GM23338 (cell line): Measurements from ENCODE around the gene OR10A2.

Experiments
- CREB1 ChIP-seq: fragments of 250-450 bp; sonication (Bioruptor Pico); IDR thresholded peaks from 2 replicates; pipeline ENCODE4 v1.5.0; 2020; ENCODE audit warnings: low read depth, mild to moderate bottlenecking, moderate library complexity
- ETS1 ChIP-seq: IDR thresholded peaks from 2 replicates; pipeline ENCODE4 v1.6.1; 2016; ENCODE audit warnings: antibody characterized with exemption
- EZH2 ChIP-seq: fragments of 200-600 bp; sonication (generic); IDR thresholded peaks from one replicate; pipeline ENCODE4 v1.8.0; 2017; ENCODE audit warnings: antibody characterized with exemption, mild to moderate bottlenecking, low read depth; ENCODE audit not compliant: unreplicated experiment
- EZH2phosphoT487 ChIP-seq: fragments of 200-600 bp; sonication (generic); IDR thresholded peaks from one replicate; pipeline ENCODE4 v1.8.1; 2018; ENCODE audit warnings: antibody characterized with exemption; ENCODE audit not compliant: unreplicated experiment
- JUNB ChIP-seq: IDR thresholded peaks from one replicate; pipeline ENCODE4 v1.6.1; 2016; ENCODE audit warnings: antibody characterized with exemption; ENCODE audit not compliant: unreplicated experiment
- POLR2AphosphoS5 ChIP-seq: IDR thresholded peaks from 2 replicates; pipeline ENCODE4 v1.6.1; 2016; ENCODE audit warnings: antibody characterized with exemption, low read depth
- REST ChIP-seq: IDR thresholded peaks from one replicate; pipeline ENCODE4 v1.6.1; 2018; ENCODE audit warnings: antibody characterized with exemption; ENCODE audit not compliant: unreplicated experiment
- STAT1 ChIP-seq: IDR thresholded peaks from one replicate; pipeline ENCODE4 v1.6.1; 2016; ENCODE audit warnings: antibody characterized with exemption; ENCODE audit not compliant: unreplicated experiment
- TF ChIP-seq, protein P1 (sequence below), 2 experiments: fragments of 200-600 bp in 1 of 2; sonication (generic) in 1 of 2; conservative IDR thresholded peaks; 2 replicates each; pipeline versions ENCODE4 v1.5.1 to v1.6.1; 2016 to 2017; ENCODE audit warnings: antibody characterized with exemption in 2 of 2, low read depth in 2 of 2, mild to moderate bottlenecking in 2 of 2, moderate library complexity in 1 of 2

DNA sequence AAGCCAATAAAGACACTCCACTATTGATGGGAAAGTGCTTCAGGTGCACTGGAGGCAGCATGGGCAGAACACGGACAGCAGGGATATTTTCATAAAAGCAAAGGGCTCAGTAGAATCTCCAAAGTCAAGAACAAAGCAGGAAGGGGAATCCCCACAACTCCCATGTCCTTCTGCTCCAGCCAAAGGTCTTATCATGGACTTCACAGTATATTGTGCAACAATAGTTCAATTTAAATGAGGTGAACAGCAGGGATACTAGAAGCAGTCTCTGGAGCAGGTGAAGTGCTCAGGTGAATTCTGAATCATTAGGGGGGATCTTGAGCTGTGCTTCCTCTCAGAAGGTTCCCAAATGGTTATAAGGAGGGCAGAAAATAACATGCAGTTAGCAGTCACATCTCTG is 36.1 kb downstream of the OR10A2 start:
- TF ChIP-seq, protein P1, sequence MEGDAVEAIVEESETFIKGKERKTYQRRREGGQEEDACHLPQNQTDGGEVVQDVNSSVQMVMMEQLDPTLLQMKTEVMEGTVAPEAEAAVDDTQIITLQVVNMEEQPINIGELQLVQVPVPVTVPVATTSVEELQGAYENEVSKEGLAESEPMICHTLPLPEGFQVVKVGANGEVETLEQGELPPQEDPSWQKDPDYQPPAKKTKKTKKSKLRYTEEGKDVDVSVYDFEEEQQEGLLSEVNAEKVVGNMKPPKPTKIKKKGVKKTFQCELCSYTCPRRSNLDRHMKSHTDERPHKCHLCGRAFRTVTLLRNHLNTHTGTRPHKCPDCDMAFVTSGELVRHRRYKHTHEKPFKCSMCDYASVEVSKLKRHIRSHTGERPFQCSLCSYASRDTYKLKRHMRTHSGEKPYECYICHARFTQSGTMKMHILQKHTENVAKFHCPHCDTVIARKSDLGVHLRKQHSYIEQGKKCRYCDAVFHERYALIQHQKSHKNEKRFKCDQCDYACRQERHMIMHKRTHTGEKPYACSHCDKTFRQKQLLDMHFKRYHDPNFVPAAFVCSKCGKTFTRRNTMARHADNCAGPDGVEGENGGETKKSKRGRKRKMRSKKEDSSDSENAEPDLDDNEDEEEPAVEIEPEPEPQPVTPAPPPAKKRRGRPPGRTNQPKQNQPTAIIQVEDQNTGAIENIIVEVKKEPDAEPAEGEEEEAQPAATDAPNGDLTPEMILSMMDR (conservative IDR thresholded peaks at IDR 0.05; ENCODE audit: low read depth in 2 of 2) = no peak
- no peak for TF ChIP-seq EZH2phosphoT487
- TF ChIP-seq CREB1 (CRISPR knock-in tag) = no peak
- no peak for TF ChIP-seq EZH2
- TF ChIP-seq POLR2AphosphoS5 = no peak
- TF ChIP-seq JUNB = no peak
- TF ChIP-seq REST = no peak
- no peak for TF ChIP-seq ETS1
- TF ChIP-seq STAT1 = no peak
